ENCODE results near the gene CYS1. TPM values are rescaled to one million over a fixed set of nuclear protein-coding genes. Genes with fewer than 3 reads are reported as not detected.

Gene CYS1
- total and polyA plus RNA-seq, 2 of the 8 experiments (the other 6 are each of a cell fraction or from before 2014, with no cell fraction given): 0.09 to 0.13 TPM

DNA sequence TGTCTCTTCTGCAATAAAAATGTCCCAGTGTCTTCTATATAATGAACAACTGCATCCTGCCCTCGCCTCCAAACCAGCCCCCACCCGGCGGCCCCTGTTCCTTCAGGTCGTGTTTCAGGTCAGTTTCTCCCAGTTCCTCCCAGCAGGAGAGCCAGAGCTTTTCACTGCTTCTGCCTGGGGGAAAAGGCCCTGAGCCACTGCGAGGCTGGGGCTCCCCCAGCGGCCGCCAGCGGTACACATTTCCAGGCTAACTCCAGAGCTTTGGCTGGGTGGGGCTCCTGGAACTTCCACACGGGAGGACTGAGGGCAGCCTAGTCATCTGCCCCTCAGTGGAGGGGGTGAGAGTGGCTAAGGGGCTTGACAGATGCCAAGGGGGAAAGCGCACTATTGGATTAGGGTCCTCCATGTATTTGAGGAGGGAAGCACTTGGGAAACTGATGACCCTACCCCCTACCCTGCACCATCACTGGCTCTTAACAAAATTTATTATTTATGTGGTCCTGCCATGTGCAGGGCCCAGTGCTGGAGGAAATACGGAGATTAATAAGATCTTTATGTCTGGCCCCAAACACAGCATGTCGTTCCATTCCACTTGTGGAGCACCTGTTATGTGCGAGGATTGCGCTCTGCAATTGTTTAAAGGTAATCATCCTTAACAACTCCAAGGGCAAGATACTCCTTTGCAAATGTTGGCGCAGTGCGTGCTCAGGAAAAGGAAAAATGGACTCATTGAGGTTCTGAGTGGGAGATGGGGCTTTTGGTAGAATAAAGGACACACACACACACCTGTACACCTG lies 17.3 kb upstream of the CYS1 start:
- no peak overlapping the region for H3K14ac ChIP-seq (ENCODE audit: insufficient read length)
- H3K23me2 ChIP-seq (ENCODE audit: low read depth, low read length): no peaks in the 10 kb centered on the region
- H2BK20ac ChIP-seq (ENCODE audit: low read length): 0 out of 2 replicates have a peak overlapping the region, but pooled peaks have one; percentile 13
- no peak for FAIRE-seq
- POLR2A ChIA-PET (ENCODE audit: partially characterized antibody): interaction anchor here (0.9 to 3.2 kb wide), 5 partner anchors 12 to 55 kb away, joined by 3 to 14 read pairs (median 3); partner anchors contain the start of gene RRM2
- H3K4ac ChIP-seq (replicated peaks; ENCODE audit: insufficient read length, low read depth, low read length): no peak overlapping the region
- no peak overlapping the region for H4K91ac ChIP-seq (replicated peaks; ENCODE audit: insufficient read length, low read length)
- WGBS, 2 experiments (ENCODE audit: extremely low coverage in 1 of 2, insufficient coverage in 1 of 2, insufficient read length in 1 of 2, insufficient replicate concordance in 2 of 2, low coverage in 1 of 2, low lambda C conversion rate in 2 of 2, missing lambda C conversion rate in 1 of 2): 36% methylated on average over 16 of the region's 16 CpGs; no CpG with 5 or more reads in 1 of the 2 experiments
- no peak overlapping the region for H2BK5ac ChIP-seq (ENCODE audit: low read depth, low read length)
- no peak overlapping the region for H2BK120ac ChIP-seq (replicated peaks; ENCODE audit: low read depth, low read length)
- H3K27ac ChIP-seq (ENCODE audit: low read depth, low read length): no peak overlapping the region
- no peaks in the 10 kb centered on the region for H3K79me2 ChIP-seq (ENCODE audit: control insufficient read depth in 1 of 2, insufficient read depth in 2 of 2, low read length in 2 of 2)
- no peak overlapping the region for H2BK15ac ChIP-seq (ENCODE audit: low read length)
- no peaks in the 10 kb centered on the region for H3K27me3 ChIP-seq (replicated peaks in 1 of 4; ENCODE audit: control insufficient read depth in 3 of 4, extremely low read depth in 1 of 4, insufficient read depth in 3 of 4, low read length in 3 of 4)
- H3K9ac ChIP-seq (replicated peaks in 1 of 4; ENCODE audit: extremely low read depth in 1 of 4, low read depth in 3 of 4, low read length in 3 of 4): no peak overlapping the region
- H3K18ac ChIP-seq (ENCODE audit: extremely low read depth, low read length): no peak overlapping the region
- no peak overlapping the region for H2AK5ac ChIP-seq (ENCODE audit: low read depth, low read length)
- H3K4me3 ChIP-seq (ENCODE audit: extremely low read depth in 1 of 4, insufficient read depth in 2 of 4, low read depth in 3 of 4, low read length in 4 of 4): no peak overlapping the region
- no peak overlapping the region for H4K5ac ChIP-seq (ENCODE audit: insufficient read length, low read depth, low read length)
- no peaks in the 10 kb centered on the region for H3K79me1 ChIP-seq (ENCODE audit: low read depth, low read length)
- no peak overlapping the region for H3K4me2 ChIP-seq (ENCODE audit: insufficient read depth in 1 of 2, low read depth in 2 of 2, low read length in 2 of 2)
- H3K9me3 ChIP-seq (ENCODE audit: insufficient read depth in 2 of 2, low read depth in 1 of 2, low read length in 1 of 2): no peaks in the 10 kb centered on the region
- H3K4me1 ChIP-seq (replicated peaks in 1 of 4; ENCODE audit: control insufficient read depth in 3 of 4, insufficient read depth in 4 of 4, low read length in 3 of 4): peaks cover 0 to 4% (median 1%) of the 10 kb centered on the region in 4 experiments; a peak in 2 of 7 replicates
- no peaks in the 10 kb centered on the region for H4K20me1 ChIP-seq (replicated peaks in 1 of 2; ENCODE audit: control insufficient read depth in 1 of 2, insufficient read depth in 2 of 2, low read length in 2 of 2)
- H3K36me3 ChIP-seq (ENCODE audit: control insufficient read depth in 2 of 4, insufficient read depth in 4 of 4, low read length in 3 of 4): no peaks in the 10 kb centered on the region
- no peak overlapping the region for H3K56ac ChIP-seq (replicated peaks; ENCODE audit: insufficient read length, low read depth, low read length)
- no peak overlapping the region for H4K8ac ChIP-seq (ENCODE audit: extremely low read depth, insufficient read depth, low read length)
- H3K23ac ChIP-seq (ENCODE audit: insufficient read length): no peak overlapping the region
- no peak overlapping the region for H2AFZ ChIP-seq (ENCODE audit: low read length)
- no peak overlapping the region for H2BK12ac ChIP-seq (ENCODE audit: low read depth, low read length)
- peak in 1 of 2 experiments; percentile 84 for DNase-seq (ENCODE audit: low read depth in 1 of 2, low spot score in 2 of 2)
- CTCF ChIA-PET (ENCODE audit: partially characterized antibody): interaction anchor here (0.7 to 24.1 kb wide), 35 partner anchors 10 to 804 kb away, joined by 3 to 429 read pairs (median 4); partner anchors contain the start of gene CYS1
- TF ChIP-seq, protein P1, sequence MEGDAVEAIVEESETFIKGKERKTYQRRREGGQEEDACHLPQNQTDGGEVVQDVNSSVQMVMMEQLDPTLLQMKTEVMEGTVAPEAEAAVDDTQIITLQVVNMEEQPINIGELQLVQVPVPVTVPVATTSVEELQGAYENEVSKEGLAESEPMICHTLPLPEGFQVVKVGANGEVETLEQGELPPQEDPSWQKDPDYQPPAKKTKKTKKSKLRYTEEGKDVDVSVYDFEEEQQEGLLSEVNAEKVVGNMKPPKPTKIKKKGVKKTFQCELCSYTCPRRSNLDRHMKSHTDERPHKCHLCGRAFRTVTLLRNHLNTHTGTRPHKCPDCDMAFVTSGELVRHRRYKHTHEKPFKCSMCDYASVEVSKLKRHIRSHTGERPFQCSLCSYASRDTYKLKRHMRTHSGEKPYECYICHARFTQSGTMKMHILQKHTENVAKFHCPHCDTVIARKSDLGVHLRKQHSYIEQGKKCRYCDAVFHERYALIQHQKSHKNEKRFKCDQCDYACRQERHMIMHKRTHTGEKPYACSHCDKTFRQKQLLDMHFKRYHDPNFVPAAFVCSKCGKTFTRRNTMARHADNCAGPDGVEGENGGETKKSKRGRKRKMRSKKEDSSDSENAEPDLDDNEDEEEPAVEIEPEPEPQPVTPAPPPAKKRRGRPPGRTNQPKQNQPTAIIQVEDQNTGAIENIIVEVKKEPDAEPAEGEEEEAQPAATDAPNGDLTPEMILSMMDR (IDR thresholded peaks at IDR 0.05; ENCODE audit: control extremely low read depth in 1 of 3, insufficient read depth in 1 of 3, low read depth in 1 of 3, low read length in 3 of 3): peak; percentile 82 to 96 (median 92)
- TF ChIP-seq HDAC2 (IDR thresholded peaks at IDR 0.05; ENCODE audit: borderline replicate concordance in 1 of 2, low read depth in 2 of 2, low read length in 2 of 2) (peak in 1 of 2 experiments; percentile 74; a peak in 1 of 4 replicates), RAD21 (IDR thresholded peaks at IDR 0.05 in 1 of 2, conservative IDR thresholded peaks at IDR 0.05 in 1 of 2; ENCODE audit: low read depth in 2 of 2, low read length in 2 of 2) (peak; percentile 83 to 87), ZNF274 (IDR thresholded peaks at IDR 0.05; ENCODE audit: borderline replicate concordance, extremely low read depth, low read length) (no peak), JUND (IDR thresholded peaks at IDR 0.05; ENCODE audit: low read length) (0 out of 2 replicates have a peak, but pooled peaks have one; percentile 39), GABPA (IDR thresholded peaks at IDR 0.05; ENCODE audit: borderline replicate concordance, insufficient read depth, low read length) (peak; percentile 44; the same call in 1 of the 2 replicates)
- TF ChIP-seq, protein P2, sequence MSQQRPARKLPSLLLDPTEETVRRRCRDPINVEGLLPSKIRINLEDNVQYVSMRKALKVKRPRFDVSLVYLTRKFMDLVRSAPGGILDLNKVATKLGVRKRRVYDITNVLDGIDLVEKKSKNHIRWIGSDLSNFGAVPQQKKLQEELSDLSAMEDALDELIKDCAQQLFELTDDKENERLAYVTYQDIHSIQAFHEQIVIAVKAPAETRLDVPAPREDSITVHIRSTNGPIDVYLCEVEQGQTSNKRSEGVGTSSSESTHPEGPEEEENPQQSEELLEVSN (IDR thresholded peaks at IDR 0.05): no peak

Data from H1 (cell line).